8988T (cell line): Measurements from ENCODE around the gene COPE.

Source experiments
- DNase-seq: peaks from one replicate; pipeline ENCODE4 v3.0.0; 2011

COPE gene

GRCh38 chr19:18865106-18865972 is 53.8 kb downstream of the COPE start:
- DNase-seq, result no peak

GRCh38 chr19:18863843-18864362 is 55.3 kb downstream of the COPE start:
- DNase-seq, result no peak

- DNase-seq, result no peak
Measured at GRCh38 chr19:18862976-18863842, 56.0 kb downstream of the COPE start.

- no peak for DNase-seq
Measured at GRCh38 chr19:18861917-18862316, 57.3 kb downstream of the COPE start.

GRCh38 chr19:18861235-18861634 is 58.0 kb downstream of the COPE start:
- DNase-seq, result no peak

GRCh38 chr19:18860725-18861124 is 58.5 kb downstream of the COPE start:
- DNase-seq, result no peak

- no peak for DNase-seq
Measured at GRCh38 chr19:18860302-18860700, 58.9 kb downstream of the COPE start.

- DNase-seq, result no peak
Measured at GRCh38 chr19:18859676-18860301, 59.4 kb downstream of the COPE start.

GRCh38 chr19:18858906-18859646 is 60.1 kb downstream of the COPE start:
- DNase-seq, result no peak

GRCh38 chr19:18857223-18857622 is 62.0 kb downstream of the COPE start:
- no peak for DNase-seq

- DNase-seq, result peak; percentile 92
Measured at GRCh38 chr19:18856385-18857126, 62.6 kb downstream of the COPE start.

- DNase-seq, result no peak
Measured at GRCh38 chr19:18855647-18856384, 63.4 kb downstream of the COPE start.

- DNase-seq, result no peak
Measured at GRCh38 chr19:18854982-18855381, 64.2 kb downstream of the COPE start.

GRCh38 chr19:18853755-18854427 is 65.3 kb downstream of the COPE start:
- DNase-seq, result peak; percentile 83

GRCh38 chr19:18852648-18853047 is 66.5 kb downstream of the COPE start:
- DNase-seq, result no peak

- DNase-seq, result no peak
Measured at GRCh38 chr19:18851673-18852325, 67.4 kb downstream of the COPE start.

- no peak for DNase-seq
Measured at GRCh38 chr19:18850471-18851375, 68.5 kb downstream of the COPE start.

GRCh38 chr19:18849838-18850400 is 69.3 kb downstream of the COPE start:
- DNase-seq, result no peak
